GM19324 (cell line): Measurements from ENCODE around the gene LRRC10B.

ENCODE experiments used
- ATAC-seq: cut with Tn5 transposase; IDR thresholded peaks from one replicate; pipeline ENCODE4 v1.9.1; 2021; ENCODE audit warnings: mild to moderate bottlenecking, moderate library complexity; ENCODE audit not compliant: unreplicated experiment, low FRiP score

Gene LRRC10B

DNA sequence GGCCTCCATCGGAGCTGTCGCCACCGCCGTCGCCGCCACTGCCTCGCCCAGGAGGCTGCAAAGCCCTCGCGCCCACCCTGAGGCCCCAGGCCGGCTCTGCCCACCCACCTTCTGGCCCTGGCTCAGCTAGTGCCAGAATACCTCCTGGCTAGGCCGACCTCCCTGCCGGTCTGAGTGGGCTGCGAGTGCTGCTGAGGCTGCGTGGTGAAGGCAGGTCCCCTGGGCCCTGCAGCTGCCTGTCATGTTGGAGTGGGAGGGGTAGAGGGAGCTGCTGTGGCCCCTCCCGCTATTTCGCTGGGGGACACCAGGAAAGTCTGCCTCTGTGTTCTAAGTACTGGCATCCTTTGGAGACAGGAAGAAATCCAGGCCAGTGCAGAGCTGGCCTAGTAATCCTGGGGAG, 34.2 kb downstream of the LRRC10B start:
- ATAC-seq, result no peak

DNA sequence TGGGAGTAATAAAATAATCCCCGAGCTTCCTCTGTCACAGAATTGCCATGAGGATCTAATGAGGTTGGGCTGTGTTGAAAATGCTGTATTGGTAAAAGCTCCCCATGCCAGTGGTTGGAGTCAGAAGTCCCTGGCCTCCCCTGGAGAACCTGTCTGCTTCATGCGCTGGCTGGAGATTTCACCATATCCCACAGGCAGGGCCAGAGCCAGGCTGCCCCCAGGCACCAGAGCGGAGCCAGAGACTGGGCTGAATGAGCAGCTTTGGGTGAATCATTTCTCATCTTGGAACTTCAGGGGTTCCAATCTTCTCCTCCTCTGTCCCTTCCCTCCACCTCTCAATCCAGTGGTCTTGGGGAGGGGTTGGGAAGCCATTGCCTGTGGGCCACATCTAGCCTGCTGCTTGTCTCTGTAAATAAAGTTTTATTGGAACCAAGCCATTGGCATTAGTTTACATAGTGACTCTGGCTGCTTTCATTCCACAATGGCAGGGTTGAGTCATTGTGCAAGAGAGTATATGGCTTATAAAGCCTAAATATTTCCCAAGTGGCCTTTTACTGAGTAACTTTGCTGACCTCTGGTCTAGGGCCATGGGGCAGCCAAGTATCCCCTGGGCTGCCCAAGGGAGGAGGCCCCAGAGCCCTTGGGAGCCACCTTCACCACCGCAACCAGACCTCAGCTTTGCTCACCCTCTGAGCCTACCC, 35.2 kb downstream of the LRRC10B start:
- no peak for ATAC-seq

DNA sequence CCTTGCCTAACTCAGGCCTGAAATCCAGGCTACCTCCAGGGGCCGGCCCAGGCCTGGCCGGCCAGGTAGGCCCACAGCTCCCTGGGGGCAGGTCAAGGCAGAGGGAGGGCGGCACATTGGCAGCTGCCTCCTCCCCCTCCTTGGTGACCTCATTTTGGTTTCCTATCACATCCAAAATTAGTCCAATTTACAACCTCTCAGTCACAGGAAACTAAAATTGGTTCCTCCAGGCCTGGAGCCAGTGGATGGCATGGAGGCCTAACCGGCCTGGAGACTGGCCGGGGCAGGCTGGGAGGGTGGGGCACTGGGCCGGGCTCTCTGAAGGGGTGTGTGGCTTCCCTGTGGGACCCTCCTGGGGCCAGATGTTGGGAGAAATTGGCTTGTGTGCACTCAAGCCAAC, 35.9 kb downstream of the LRRC10B start:
- no peak for ATAC-seq

DNA sequence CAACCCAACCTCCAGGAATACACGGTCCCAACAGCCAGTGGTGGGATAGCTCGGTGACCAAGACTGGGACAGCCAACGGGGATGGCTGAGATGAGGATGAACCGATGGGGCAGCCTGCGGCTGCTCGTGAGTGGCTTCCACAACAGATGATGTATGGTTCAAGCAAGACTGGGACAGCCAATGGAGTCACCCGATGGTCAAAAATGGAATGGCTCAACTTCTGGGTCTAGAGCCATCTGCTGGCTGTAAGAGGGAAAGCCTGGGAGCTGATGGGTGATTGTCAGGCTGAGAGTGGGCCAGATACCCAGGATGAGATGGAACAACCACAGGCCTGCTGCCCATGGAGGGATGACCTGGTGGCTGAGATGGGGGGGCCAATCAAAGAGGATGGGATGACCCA, 36.8 kb downstream of the LRRC10B start:
- no peak for ATAC-seq

DNA sequence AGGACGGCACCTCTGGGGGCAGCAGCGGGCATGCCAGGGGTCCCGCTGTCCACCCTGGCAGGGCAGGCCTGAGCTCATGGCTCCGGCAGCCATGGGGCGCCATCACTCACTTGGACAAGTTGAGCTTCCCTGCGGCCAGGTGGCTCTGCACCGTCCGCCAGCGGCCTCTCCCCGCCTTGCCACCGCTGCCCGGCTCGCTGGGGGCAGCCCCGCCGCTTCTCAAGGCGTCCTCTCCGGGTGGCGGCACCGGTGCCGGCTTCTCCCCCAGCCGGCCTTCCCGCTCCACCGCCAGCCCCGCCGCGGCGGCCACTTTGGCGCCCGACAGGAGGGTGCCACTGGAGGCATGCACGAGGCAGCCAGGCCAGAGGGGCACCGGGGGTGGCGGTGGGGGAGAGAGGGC, 37.4 kb downstream of the LRRC10B start:
- no peak for ATAC-seq

DNA sequence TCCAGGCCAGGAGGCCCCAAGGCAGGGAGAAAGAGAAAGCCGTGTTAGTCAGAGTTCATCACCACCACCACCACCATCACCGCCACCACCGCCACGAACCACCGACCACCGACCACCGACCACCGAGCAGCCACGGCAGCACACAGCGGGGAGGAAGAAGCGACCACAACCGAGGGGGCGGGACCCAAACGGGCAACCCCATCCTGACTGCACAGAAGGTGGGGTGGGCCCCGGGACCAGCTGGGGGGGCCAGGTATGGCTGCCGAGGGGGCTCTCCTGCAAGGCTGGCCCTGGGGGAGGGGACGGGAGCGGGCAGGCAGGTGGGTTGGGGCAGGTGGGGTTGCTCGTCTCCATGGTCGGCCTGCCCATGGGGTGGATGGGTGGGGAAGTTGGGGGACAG, 38.1 kb downstream of the LRRC10B start:
- no peak for ATAC-seq

DNA sequence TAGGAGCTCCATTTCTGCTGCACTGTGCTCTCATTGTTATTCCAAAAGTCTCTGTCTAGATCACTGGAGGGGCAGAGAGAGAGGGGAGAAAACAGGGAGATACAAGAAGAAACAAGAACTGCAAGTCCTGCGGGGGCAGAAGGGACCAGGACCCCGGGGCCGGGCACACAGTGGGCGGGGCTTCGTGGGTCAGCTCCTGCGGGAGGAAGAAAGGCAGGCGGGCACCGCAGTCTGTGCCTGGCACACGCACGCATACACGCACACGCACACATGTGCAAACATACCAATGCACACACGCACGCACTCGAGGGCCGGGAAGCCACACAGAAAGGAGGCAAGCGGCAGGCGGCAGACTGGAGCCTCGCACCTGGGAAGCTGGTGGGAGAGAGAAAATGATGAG, 38.7 kb downstream of the LRRC10B start:
- ATAC-seq, result no peak

DNA sequence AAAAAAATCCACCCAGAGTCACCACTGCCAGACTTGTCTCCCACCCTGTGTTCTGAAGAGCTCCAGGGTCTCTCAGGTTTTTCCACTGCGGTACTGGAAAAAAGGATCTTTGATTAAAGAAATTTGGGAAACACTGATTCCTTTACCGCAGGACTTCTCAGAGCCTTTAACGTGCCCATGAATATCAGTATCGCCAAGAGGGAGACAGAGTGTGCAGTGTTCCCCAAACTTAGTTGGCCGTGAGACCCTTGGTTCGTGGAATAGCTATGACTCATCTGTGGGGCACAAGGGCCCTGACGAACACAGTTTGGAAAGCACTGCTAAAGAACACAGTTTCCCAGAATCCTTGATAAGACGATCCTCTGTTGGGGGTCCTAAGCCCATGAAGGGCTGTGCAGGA, 40.6 kb downstream of the LRRC10B start:
- no peak for ATAC-seq

DNA sequence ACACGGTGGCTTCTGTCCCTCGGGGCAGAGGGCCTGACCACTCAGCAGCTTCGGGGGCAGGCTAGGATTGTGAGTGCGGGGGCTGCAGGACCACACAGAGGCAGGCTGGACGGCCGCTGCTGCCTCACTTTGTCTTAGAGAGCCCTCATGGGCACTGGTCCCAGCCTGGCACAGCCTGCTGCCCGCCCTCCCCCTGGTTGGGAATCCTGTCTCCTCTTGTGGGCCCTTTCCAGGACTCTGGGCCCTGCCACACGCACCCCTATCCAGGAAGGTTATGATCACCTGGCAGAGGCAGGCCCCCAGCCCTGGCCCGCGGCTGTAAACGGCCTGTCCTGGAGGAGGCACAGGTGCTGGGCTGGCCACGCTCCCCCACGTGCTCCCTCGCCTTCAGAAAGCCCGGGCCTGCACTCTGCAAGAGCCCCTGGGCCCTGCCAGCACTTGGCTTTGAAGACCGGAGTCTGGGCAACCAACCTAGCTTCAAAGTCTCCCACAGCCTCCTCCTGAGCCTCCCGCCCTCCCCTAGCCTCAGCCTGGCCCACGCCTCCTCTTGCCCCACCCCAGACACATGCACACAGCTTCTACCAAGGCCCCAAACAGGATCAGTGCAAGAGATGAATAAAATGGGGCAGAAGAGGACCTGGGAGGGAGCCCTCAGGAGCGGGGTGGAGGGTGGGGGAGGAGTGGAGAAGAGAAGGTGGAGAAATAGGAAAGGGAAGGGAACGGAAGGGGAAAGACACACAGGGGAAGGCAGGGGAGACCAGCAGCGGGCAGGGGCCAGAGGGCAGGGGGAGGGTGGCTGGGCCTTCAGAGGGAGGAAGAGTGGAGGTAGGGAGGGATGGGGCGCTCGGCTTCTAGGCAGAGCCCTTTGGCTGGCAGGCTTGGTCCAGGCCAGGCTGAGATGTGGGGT, 41.4 kb downstream of the LRRC10B start:
- ATAC-seq, result no peak

DNA sequence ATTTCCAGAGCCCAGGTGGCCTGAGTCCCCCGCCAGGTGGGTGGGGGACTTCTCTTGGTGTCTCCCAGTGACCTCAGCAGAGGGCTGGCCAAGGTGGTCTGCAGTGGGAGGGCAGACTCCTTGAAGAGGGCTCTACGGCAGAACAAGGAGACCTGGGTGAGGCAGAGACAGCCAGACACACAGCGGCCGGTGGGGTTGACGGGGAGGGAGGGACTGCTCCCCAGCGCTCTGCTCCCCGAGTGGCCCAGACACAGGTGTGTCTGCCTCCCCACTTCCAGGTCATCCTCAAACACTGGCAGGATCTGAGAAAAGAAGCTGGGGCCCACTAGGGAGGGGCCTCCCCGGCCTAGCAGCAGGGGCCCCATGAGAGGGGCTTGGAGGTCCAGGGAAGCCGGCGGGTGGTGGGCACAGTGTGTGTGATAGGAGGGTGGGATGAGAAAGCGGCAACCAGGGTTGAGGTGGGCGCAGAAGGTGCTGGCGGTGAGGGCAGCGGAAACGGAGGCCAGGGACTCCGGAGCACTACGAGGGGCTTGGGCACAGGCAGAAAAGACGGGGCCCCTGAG, 42.2 kb downstream of the LRRC10B start:
- no peak for ATAC-seq

DNA sequence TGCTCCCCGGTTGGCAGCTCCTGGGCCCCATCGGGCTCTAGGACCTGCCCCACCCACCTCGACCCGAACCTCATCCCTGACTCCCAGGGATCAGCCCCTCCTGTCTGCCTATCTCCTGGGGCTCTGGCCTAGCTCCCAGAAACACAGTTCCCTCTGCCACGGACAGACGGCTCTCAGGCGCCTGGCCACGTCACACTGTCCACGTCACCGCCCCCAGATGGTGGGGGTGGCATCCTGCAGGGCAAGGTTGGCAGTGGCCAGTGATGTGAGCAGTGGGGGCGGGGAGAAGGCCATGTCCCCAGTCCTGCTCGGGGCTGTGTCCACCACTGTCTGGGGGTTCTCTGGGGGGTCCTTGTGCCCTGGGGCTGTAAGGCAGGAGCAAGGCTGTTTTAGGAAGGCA, 43.1 kb downstream of the LRRC10B start:
- no peak for ATAC-seq

DNA sequence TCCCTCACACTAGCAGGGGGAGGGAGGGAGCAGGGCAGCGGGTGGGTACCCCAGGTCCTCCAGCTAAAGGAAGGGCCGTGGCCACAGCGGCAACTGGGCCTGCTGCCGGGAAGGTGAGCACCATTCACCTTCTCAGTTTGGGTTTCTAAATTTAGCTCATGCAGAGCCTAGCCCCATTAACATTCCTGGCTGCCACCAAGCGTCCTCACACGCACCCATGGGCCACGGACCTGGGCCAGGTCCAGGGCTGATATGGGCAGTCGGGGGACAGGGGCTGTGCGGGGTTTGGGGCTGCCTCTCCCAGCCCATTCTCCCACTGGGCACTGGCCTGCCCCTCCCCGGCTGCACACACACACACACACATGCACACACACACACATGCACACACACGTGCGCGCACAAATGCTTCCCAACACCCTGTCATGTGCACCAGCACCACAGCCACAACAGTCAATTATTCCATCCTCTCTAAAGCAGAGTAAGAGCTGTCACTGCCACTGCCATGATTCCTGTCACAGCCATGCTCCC, 43.6 kb downstream of the LRRC10B start:
- ATAC-seq, result no peak

DNA sequence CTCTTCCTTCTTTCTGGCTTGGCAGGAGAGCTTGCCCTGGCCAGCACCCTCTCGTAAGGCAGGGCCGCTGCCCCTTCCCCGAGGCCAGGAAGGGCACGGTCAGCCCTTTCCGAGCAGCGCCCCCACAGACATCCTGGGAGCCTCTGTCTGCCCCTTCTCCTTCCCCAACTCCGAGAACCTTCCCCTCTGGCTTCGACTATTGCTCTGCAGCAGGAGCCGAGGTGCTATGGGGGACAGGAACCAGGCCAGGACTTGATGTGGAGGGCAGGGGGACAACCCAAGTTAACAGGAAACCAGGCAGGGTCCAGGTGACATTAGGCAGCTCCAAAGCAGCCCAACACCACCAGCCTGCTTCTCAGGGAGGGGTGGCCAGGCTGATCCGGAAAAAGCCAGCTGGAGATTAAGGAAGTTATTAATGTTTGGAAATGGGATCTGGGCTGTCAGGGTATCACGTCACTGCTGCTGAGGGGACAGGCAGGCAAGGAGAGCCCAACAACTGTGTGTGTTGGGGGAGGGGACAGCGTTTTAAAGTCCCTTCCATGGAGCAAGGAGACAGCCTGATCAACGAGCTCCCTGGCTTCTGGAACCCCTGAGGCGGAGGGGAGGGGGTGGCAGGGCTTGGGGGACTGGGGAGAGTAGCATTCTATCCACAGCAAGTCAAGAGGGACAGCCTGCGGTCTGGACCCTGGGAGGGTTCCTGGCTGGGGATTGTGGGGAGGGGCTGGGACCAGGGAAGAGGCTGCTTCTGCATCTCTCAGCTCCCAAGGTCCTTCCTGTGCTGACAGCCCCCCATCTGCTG, 45.0 kb downstream of the LRRC10B start:
- ATAC-seq, result no peak

DNA sequence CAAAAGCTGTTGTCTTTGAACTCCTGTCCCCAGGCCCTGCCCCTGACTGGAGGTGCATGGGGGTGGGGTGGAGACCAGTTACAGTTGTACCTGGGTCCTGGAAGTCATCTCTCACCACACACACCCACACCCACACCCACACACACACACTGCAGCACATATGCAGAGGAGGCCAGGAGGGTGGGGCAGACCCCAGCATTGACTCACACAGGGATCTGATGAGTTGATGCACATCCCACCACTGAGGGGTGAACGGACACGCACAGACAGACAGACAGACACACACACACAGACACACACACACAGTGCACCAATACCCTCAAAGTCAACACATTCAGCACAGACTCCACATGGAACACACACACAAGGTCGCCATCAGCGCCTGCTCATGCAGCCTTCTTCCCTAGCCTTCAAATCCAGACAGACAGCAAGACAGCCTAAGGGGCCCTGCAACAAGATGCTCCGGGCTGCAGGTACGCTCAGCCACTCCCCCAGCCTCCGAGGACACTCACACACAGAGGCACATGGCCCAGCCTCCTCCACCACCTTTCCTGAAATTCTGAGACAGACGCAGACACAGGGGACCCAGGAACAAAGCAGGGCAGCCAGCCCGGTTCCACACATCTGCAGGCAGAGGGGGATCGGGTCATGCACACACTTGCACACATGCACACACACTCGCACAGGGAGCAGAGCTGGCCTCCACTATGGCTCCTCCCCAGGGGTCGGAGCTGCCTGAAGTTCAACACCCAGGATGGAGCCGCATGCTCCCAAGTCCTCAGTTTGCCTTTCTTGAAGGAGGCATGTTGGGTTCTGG, 45.8 kb downstream of the LRRC10B start:
- ATAC-seq, result no peak

DNA sequence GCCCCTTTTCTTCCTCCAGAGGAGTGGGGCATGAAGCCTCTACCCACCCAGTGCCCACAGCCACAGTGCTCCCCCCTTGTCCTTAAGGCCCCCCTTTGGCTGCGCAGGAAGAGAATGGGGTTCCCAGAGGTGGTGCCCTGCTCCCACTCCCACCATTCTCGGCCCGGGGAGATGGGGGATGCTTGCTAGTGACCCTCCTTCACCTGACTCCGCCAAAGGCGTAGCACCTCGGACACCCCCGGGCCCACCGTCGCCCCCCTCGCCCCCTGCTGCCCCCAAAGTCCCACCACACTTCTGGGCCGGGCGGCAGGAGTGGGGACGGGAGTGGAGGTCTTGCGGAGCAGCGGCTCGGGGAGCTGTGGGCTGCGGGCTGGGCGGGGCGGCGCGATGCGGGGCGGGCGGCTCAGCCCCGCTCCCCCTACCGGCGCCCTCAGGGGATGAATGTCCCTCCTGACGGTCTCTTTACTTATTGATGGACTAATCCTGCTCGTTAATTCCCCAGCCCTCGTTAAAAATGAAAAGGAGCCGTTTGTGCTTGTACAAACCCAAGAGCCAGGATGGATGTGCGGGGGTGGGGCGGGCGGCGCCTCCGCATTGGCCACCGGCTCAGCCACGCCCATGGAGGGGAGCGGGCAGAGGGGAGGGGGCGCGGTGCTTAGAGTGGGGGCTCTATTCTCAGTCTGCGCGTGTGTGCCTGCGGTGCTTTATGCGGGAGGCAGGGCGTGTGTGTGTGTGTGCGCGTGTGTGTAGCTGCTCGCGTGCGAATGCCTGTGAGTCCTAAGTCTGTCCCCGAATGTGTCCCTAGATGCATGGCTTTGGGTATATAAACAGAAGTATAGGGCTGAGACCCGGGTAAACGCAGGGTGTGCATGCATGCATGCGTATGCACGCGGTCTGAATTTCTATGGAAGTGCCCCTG, 46.8 kb downstream of the LRRC10B start:
- no peak for ATAC-seq

DNA sequence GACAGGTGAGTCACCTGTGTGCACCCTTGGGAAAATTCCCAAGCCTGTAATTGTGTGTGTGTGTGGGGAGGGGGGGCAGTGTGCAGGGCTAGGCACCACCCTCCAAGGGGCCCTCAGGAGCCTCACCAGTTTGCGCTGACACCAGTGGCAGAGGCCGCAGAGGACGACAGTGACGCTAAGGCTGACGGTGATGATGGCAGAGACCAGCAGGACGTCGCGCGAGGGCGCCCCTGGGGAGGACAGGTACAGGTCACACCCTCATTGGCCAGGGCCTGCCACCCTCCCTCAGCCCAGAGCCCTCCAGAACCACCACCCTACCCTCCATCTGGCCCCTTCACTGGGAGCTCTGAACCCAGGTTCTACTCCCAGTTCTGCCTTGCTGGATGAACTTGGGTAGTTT, 47.4 kb downstream of the LRRC10B start:
- ATAC-seq, result no peak

DNA sequence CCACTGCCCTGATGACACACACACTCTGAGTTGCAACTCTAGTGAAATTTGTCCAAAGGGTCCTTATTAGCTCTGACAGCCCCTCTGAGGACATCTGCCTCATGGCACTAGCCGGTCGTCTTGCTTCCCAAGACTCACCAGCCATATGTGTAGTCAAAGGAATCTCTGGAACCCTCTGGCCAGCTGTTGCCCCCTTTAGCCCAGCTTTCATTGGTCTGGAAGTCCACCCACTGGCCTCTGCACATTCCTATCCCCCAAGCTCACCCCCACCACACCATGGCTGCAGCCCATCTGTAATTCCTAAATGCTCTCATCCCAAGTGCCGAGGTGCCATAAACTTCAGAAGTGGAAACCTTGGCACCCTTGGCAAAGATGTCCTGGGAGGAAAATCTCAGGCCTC, 48.1 kb downstream of the LRRC10B start:
- ATAC-seq, result no peak
